ENCODE data around the gene RPAIN. TPM values are rescaled to one million over a fixed set of nuclear protein-coding genes. Genes with fewer than 3 reads are reported as not detected.

Gene RPAIN, protein sequence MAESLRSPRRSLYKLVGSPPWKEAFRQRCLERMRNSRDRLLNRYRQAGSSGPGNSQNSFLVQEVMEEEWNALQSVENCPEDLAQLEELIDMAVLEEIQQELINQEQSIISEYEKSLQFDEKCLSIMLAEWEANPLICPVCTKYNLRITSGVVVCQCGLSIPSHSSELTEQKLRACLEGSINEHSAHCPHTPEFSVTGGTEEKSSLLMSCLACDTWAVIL
- total RNA-seq (ENCODE audit: low replicate concordance) = 116 and 121 TPM in 2 replicates

DNA sequence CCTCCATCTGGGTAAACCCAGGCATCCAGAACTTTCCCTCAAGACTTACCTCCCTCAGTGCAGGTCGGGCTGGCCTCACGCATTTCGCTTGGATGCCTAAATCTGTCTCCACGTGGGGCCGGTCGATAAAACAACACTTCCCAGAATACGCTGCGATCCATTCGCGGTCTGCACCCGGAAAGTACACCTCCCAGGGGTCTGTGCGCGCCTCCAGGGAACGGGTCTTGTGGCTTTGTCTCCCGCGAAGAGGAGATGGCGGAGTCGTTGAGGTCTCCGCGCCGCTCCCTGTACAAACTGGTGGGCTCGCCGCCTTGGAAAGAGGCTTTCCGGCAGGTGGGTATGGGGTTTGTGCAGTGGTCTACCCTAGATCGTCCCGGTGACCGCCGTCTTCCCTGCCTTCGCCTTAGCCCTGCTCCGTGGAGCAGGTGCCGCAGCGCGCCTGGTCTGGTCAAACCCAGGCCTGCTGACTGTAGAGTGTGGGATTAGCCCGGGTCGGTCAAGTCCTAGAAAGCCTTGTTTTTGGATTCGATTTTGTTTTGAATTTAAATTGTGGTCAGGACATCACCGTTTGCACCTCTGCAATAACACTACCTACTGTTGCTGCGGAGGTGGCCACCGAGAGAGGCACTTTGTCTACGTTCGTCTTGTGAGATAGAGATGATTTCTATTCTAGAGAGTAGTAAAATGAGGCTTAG lies at the start of gene RPAIN:
TSS of gene RPAIN (plus strand) at position 224 of the 695 bp plus-strand sequence. CDS start at position 253, 29 bp downstream.
- Histone ChIP-seq H3K9ac (peak within 1 kb of the TSS; percentile 92), H3K27me3 (no peaks in the 10 kb centered on the region), H3K4me2 (peak within 1 kb of the TSS; percentile 99), H2AFZ (replicated peaks) (peak within 1 kb of the TSS; percentile 99), H3K27ac (peak within 1 kb of the TSS; percentile 63), H3K79me2 (ENCODE audit: low read depth) (peaks cover 93% of the 10 kb centered on the region), H3K4me3 (peak within 1 kb of the TSS; percentile 78), H3K9me3 (ENCODE audit: low read depth) (no peaks in the 10 kb centered on the region), H3K4me1 (peaks cover 7% of the 10 kb centered on the region), H4K20me1 (ENCODE audit: low read depth) (peaks cover 12% of the 10 kb centered on the region), H3F3A (ENCODE audit: low read depth) (no peaks in the 10 kb centered on the region), H3K36me3 (peaks cover 5% of the 10 kb centered on the region)
- Mint-ChIP-seq H3K27me3 (ENCODE audit: insufficient read depth, low read depth) (peaks cover 7% of the 10 kb centered on the region), H3K4me3 (peak within 1 kb of the TSS; percentile 99), H3K36me3 (peaks cover 9% of the 10 kb centered on the region), H3K27ac (peak within 1 kb of the TSS; percentile 93), H3K9me3 (no peaks in the 10 kb centered on the region), H3K4me1 (peaks cover 20% of the 10 kb centered on the region)
- TF ChIP-seq EZH2phosphoT487 (IDR thresholded peaks at IDR 0.05) (no peak), EZH2 (IDR thresholded peaks at IDR 0.05) (no peak)
- TF ChIP-seq, protein P1, sequence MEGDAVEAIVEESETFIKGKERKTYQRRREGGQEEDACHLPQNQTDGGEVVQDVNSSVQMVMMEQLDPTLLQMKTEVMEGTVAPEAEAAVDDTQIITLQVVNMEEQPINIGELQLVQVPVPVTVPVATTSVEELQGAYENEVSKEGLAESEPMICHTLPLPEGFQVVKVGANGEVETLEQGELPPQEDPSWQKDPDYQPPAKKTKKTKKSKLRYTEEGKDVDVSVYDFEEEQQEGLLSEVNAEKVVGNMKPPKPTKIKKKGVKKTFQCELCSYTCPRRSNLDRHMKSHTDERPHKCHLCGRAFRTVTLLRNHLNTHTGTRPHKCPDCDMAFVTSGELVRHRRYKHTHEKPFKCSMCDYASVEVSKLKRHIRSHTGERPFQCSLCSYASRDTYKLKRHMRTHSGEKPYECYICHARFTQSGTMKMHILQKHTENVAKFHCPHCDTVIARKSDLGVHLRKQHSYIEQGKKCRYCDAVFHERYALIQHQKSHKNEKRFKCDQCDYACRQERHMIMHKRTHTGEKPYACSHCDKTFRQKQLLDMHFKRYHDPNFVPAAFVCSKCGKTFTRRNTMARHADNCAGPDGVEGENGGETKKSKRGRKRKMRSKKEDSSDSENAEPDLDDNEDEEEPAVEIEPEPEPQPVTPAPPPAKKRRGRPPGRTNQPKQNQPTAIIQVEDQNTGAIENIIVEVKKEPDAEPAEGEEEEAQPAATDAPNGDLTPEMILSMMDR (IDR thresholded peaks at IDR 0.05) = no peak
- DNase-seq (ENCODE audit: low spot score) = peak; percentile 92

DNA sequence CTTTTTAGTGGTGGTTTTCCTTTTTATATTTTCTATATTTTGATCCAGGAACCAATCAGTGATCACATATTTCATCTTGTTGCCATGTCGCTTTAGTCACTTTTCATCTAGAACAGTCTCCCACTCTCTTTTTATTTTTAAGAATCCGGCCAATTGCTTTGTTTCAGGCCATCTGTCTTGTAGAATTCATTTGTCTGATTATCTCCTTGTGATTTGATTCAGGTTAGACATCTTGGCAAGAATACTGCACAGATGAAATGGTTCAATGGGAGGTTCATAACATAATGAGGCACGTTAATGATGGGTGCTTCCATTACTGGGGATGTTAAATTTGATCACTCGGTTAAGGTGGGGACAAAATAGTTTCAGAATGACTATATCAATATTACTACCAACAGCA lies 49.6 kb upstream of the RPAIN start:
- Histone ChIP-seq H3K4me3 (no peak overlapping the region), H3K9me3 (ENCODE audit: low read depth) (no peaks in the 10 kb centered on the region), H3K79me2 (ENCODE audit: low read depth) (no peaks in the 10 kb centered on the region), H3K4me2 (no peak overlapping the region), H3F3A (ENCODE audit: low read depth) (no peaks in the 10 kb centered on the region), H3K27ac (no peak overlapping the region), H4K20me1 (ENCODE audit: low read depth) (no peaks in the 10 kb centered on the region), H3K27me3 (no peaks in the 10 kb centered on the region), H2AFZ (replicated peaks) (no peak overlapping the region), H3K36me3 (peaks cover 6% of the 10 kb centered on the region), H3K4me1 (no peaks in the 10 kb centered on the region), H3K9ac (no peak overlapping the region)
- no peaks in the 10 kb centered on the region for H3K27me3 Mint-ChIP-seq (ENCODE audit: insufficient read depth, low read depth)
- no peak for TF ChIP-seq EZH2 (IDR thresholded peaks at IDR 0.05)
- TF ChIP-seq, protein P1 (IDR thresholded peaks at IDR 0.05) = no peak
- TF ChIP-seq EZH2phosphoT487 (IDR thresholded peaks at IDR 0.05) = no peak
- H3K4me3 Mint-ChIP-seq = no peak overlapping the region
- H3K4me1 Mint-ChIP-seq = no peaks in the 10 kb centered on the region
- H3K36me3 Mint-ChIP-seq = peaks cover 27% of the 10 kb centered on the region
- no peak for DNase-seq (ENCODE audit: low spot score)
- no peaks in the 10 kb centered on the region for H3K9me3 Mint-ChIP-seq
- H3K27ac Mint-ChIP-seq = no peak overlapping the region

DNA sequence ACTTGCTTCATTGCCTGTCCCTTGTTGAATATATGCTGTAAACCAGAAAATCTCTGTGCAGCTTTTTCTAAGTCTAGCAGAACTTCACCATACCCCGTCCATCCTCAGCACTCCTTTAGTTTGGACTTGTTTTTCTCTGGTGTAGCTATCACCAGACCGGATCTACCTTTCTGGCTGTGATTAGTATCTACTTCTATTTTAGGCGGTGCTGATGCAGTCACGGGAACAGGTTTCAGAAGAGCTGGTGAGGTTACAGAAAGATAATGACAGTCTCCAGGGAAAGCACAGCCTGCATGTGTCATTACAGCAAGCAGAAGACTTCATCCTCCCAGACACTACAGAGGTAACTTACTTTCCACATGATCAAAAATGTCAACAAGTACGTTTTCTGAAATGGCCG lies 46.9 kb upstream of the RPAIN start:
- H2AFZ ChIP-seq (replicated peaks) = no peak overlapping the region
- Mint-ChIP-seq H3K9me3 (no peaks in the 10 kb centered on the region), H3K36me3 (peaks cover 26% of the 10 kb centered on the region), H3K4me1 (no peaks in the 10 kb centered on the region), H3K4me3 (no peak overlapping the region), H3K27ac (no peak overlapping the region), H3K27me3 (ENCODE audit: insufficient read depth, low read depth) (no peaks in the 10 kb centered on the region)
- H3F3A ChIP-seq (ENCODE audit: low read depth) = no peaks in the 10 kb centered on the region
- no peaks in the 10 kb centered on the region for H3K27me3 ChIP-seq
- no peaks in the 10 kb centered on the region for H3K79me2 ChIP-seq (ENCODE audit: low read depth)
- H3K27ac ChIP-seq = no peak overlapping the region
- no peaks in the 10 kb centered on the region for H4K20me1 ChIP-seq (ENCODE audit: low read depth)
- no peaks in the 10 kb centered on the region for H3K9me3 ChIP-seq (ENCODE audit: low read depth)
- no peak for DNase-seq (ENCODE audit: low spot score)
- no peak overlapping the region for H3K4me3 ChIP-seq
- TF ChIP-seq EZH2phosphoT487 (IDR thresholded peaks at IDR 0.05) = no peak
- TF ChIP-seq, protein P1 (IDR thresholded peaks at IDR 0.05) = no peak
- TF ChIP-seq EZH2 (IDR thresholded peaks at IDR 0.05) = no peak
- no peaks in the 10 kb centered on the region for H3K4me1 ChIP-seq
- no peak overlapping the region for H3K9ac ChIP-seq
- peaks cover 10% of the 10 kb centered on the region for H3K36me3 ChIP-seq
- no peak overlapping the region for H3K4me2 ChIP-seq

All from neural progenitor cell (in vitro differentiated cells).